HG03342 (cell line): ENCODE results near the gene CHCHD3.
"Not testable (repeated sequence)": the region's sequence is repeated elsewhere in the genome, so short reads cannot be mapped to it uniquely, and the experiment has no call there.

Source experiments
- ATAC-seq: cut with Tn5 transposase; IDR thresholded peaks from one replicate; pipeline ENCODE4 v1.9.1; 2021; ENCODE audit warnings: mild to moderate bottlenecking, moderate library complexity; ENCODE audit not compliant: unreplicated experiment

The CHCHD3 gene

DNA sequence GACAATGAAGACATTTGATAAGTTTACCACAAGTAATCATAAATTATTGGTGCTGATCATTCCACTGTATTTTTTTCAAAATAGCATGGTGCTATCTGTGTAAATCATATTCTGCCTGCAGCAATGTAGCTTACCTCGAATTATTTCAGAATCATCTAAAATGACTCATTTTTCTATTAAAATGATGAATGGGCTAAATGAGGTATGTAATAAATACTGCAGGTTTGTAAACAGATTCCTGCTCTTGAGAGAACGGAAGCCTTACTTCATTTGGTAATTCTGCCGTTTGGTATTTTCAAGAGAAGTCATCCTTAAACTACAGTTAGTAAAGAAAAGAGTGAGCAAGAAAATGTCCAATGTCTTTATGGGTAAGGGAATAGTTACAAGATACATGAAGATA lies 115.9 kb downstream of the CHCHD3 start:
- ATAC-seq = no peak

DNA sequence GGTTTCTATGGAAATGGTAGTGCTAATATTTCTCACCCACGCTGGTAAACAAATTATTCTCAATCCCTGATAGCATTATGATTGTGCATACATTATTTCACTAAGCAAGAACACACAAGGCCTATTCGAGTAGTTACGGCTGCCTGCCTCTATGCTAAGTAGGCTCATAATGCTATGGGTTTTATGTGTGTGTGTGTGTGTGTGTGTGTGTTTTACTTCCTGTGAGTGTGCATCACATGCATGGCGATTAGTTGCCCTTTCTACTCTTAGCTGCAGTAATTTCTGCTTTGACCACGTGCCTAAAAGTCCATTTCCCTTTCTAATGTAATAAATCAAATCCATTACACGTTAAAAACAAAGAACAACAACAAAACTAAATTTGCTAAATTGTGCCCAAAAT lies 117.0 kb downstream of the CHCHD3 start:
- ATAC-seq = no peak

DNA sequence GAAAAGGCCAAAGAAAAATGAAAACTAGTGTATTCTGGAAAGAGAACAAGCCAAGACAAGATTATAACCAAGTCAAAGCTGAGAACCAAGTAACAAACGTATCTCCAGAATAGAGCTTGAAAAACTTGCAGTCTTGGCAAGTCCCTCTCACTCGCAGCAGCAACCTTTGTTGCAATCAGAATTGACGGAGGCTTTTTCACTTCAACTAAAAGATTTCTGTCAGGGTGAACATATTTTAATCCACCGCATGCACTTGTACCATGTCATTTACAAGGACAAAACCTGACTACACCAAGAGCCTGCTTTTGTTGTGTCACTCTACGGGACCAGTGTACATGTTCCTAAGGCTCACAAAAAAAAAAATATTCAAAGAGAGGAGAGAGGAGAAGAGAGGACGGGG lies 122.0 kb downstream of the CHCHD3 start:
- ATAC-seq = no peak

DNA sequence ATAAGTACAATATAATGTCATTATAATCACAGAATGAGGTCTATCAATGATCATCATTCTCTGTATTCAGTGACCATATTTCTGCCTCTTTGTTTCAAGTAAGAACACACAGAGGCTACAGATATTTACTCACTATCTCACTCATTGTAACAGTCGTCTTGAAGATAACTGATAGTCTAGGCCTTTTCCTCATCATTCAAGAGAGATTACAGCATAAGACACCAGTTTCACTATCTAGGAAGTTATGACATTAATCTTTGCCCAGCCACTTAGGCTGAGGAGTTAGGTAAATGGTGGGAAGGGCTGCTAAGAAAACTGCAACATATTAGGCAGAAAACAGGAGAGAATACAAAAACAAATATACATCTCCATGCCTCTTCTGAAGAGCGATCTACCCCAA lies 125.3 kb downstream of the CHCHD3 start:
- ATAC-seq = no peak

DNA sequence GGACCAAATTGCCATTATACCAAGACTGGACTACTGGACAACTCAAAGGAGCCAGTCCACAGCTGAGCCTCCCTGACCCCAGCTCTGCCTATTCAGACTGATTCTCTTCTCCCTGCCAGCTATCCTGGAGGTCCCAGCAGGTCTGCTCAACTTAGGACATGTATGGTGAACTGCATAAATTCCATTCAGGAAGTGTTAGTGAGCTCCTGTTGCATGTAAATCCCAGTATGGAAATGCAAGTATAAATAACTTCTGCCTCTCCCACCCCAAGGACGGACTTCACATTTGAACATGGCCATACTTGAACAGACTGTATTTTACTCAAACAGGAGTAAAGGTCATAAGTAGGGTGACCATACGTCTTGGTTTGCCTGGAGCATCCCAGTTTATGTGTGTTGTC lies 128.4 kb downstream of the CHCHD3 start:
- no peak for ATAC-seq

DNA sequence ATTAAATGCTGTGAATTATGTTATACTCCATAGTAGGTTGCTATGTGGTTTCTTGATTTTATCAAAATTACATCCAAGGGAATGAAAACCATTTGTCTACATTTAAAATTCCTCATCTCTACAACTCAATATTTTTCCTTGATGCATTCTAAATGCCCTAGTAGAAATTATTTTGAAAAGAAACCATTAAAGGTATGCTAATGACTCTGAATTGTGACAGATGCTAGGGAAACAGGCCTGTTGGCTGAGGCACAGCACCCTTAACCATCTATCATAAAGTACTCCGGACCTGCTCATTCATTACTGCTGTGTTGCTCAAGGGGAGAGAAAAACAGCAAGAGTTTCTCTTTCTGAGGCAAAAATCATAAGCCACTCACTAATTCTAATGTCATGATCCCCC lies 131.2 kb downstream of the CHCHD3 start:
- no peak for ATAC-seq

DNA sequence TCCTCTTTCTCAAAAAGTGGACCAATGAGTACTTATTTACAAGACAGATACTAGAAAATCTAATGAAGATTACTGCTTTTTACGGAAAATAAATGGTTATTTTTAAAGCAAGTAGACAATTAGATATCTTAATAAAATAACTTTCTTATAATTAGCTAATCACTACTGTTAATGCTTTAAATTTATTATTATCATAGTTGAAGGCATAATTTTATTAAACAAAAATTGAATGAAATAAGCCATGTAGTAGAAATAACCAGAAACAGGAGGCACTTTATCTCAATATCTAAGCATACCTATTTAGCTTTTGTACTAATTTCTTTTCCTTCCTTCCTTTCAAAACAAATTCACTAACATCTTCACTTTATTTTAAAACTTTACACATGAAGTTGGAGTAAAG lies 134.9 kb downstream of the CHCHD3 start:
- ATAC-seq = no peak

DNA sequence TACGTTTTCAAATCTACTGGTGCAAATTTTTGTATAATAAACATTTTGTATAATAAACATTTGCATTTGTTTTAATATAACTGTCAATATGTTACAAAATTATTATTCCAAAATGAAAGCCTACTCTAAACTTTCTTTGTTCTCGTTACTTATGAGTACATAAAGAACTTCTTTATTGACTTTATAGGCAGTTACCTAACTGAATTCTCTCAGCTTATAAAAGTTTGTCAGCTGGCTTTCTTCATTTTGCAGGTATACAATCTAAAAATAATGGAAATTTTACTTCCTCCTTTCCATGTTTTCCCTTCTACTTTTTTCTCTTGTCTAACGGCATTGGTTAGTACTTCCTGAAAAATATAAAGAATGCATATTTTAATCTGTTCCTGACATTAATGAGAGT lies 137.1 kb downstream of the CHCHD3 start:
- ATAC-seq = no peak

DNA sequence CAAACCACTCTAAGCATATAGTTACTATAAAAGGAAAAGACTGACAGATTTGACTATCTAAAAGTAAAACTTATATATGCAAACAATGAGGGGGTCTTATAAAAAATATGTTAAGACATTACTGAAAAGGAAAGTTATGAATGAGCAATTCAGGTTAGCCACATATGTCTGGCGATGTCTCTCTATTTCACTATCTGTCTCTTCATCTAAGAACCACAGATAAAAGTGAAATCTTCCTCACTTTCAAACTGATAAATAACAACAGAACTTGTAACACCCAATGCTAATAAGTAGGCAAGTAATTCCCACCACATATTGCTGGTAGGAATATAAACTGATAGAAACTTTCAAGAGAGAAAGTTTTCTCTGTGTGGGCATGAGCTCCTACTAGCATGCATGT lies 138.2 kb downstream of the CHCHD3 start:
- ATAC-seq = no peak

DNA sequence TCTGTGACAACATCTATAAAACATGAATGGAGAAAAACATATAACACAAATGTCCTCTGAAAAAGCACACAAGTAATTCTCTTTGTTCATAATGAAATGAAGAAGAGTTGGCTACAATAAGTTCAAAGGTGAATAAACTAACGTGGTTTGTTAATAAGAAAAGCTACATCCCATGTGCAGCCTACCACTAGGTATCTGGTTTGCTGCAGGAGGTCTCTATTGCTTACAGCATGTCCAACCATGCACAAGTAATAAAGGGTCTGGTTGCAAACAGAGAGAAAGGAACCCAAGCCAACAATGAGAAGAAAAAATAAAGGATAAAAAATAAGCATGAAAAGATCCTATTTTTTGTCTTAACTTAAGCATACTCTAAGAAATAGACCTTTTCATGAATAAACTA lies 139.2 kb downstream of the CHCHD3 start:
- no peak for ATAC-seq

DNA sequence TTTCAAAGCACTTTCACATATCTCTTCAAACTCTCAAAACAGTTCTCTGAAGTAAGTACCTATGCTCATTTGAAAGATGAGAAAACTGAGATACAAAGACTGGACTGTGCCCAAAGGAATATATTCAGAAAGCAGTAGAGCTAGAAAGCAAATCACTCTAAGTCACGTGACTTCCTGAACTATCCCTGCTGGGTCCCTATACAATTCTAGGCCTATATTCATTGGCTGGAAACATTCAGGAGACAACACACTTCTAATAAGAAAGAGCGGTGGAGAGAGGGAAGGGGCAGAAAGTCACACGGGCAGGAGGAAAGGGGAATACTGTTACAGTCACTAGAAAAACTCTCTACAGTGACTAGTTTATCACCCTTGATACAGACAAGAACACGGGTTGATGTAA lies 140.0 kb downstream of the CHCHD3 start:
- ATAC-seq = no peak

DNA sequence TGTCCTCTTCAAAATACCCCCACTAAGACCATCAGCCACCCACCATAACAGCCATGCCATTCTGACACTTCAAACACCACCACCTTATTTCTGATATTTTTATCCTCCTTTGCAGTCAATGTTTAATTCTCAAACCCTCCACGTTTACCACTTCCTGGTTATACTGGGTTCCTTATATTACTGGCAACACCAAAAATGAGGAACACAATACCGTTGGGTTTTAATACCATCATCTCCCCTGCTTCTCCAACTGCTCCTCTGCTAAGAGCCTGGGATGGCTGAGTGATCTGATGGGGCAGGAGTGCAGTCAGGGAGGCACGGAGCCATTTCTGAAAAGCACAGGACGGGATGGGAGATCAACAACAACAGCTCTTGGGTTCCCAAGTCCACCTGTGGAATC lies 140.5 kb downstream of the CHCHD3 start:
- no peak for ATAC-seq

DNA sequence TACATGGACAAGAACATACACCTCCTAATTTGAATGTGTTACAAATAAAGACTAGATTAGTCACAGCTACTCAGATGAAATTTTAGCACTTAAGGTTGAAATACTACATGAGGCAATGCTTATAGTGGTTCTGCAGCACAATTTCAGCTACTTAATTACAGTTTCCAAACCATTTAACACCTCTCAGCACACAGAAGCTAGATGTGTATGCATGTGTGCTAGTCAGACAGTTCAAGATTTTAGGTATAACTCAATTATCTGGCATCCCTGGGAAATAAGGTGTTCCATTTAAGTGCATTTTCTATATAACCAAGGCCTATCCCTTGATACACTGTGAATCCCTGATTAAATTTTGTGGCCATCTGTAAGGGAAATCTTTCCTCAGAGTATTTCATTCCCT lies 141.8 kb downstream of the CHCHD3 start:
- no peak for ATAC-seq

DNA sequence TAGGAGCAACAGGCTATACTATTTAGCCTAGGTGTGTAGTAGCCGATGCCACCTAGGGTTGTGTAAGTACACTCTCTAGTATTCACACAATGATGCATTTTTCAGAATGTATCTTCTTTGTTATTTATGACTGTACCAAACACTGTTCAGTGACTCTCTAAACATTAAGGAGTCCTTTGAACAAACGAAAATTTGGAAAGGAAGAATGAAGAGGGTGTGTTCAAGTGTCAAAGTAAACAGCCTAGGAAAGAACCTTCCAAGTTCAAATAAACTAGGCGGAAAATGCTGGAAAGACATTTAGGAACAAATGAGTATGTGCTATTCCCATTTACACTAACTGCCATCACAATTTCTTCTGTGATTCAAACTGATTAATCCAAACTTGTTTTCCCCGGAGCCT lies 142.4 kb downstream of the CHCHD3 start:
- ATAC-seq = no peak

DNA sequence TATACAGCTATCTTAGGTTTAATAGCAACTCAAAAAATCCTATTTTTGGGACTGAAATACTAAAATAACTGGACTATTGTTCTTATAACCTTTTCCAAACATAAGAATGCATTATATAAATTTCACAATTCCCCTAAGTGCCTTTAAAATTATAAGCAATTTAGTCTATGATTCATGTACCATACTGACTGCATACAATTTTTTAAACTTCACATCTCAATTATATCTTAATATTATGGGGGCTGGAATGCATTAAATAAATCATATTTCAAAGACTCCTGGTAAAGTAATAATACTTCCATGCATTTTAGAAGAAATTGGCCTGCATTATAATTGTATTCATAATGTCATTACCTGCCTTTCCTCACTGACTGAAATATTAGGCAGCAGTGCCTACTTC lies 144.6 kb downstream of the CHCHD3 start:
- ATAC-seq = no peak

DNA sequence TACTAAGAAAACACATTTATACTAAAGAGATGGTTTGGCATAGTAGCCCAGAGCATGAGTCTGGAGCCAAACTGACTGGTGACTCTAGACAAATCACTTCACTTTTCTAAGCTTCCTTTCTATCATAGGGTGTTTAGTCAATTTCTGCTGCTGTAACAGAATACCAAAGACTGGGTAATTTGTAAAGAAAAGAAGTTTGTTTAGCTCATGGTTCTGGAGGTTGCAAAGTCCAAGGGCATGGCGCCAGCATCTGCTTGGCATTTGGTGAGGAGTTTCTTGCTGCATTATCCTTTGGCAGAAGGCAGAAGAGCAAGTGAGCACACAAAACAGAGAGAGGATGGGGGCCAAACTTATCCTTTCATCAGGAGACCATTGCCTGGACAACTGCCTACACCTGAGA lies 146.3 kb downstream of the CHCHD3 start:
- ATAC-seq = no peak

DNA sequence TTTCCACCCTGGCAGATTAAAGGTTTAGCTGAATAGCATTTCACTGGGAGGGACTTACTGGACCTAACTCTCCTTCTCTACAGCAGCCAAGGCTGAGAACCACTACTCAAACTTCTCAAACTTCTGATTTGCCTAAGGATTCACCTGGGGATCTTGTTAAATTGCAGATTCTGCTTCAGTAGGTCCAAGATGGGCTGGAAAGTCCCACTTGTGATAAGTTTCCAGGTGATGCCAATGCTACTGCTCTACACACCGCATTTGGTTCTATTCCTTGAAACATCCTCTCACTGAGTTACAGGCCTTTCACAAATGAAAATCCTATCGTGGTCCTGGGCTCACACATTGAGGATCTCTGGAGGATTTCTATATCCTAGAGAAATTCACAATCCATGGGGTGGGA lies 147.9 kb downstream of the CHCHD3 start:
- ATAC-seq = no peak

DNA sequence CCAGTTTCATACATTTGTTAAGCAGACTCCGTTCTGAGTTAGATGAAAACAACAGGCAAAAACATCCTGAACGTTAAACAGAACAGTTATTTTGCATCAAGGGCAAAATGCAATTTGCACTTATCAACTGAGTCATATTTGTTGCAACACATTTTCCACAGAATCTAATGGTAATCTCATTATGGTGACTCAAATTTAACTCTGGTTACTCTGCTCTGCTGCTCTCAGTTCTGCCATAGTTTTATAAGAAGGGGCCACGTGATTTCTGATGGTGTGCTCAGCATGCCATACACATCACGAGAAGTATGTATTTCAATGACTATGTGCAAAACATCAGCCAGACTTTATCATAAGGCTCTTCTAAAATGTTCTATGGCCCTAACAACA lies 148.8 kb downstream of the CHCHD3 start:
- ATAC-seq = no peak

DNA sequence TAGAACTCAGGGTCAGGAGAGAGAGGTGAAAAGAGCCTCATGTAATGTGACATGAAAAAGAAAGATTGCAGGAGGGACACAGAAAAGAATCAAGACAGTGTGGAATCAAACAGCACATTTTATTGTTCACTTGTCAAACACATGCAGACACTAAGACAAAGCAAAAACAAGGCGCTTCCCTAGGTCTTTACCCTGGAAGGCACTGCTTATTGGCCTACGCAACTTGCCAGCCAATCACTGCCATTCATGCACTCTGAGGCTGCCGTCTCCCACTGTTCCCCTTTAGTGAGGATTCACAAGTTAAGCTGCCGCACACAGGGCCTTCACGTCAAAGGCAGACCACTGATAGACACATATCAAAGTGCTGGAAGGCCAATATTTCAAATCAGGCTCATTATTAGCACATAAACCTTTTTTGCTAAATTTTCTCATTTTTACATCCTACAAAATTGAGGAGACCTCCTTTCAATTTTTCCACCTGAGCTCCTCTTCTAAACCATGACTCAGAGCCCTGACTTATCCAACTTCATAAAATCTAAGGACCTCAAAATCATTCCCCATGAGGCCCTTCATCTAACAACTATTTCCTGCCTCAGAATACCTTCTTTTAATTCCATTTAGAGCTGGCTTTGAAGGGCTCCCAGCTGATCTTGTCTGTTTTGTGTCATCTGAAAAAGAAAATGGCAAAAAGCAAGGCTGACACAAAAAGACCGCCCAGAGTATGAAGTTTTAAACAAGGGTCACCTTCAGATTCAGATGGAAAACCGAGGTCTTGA lies 149.4 kb downstream of the CHCHD3 start:
- ATAC-seq = no peak

DNA sequence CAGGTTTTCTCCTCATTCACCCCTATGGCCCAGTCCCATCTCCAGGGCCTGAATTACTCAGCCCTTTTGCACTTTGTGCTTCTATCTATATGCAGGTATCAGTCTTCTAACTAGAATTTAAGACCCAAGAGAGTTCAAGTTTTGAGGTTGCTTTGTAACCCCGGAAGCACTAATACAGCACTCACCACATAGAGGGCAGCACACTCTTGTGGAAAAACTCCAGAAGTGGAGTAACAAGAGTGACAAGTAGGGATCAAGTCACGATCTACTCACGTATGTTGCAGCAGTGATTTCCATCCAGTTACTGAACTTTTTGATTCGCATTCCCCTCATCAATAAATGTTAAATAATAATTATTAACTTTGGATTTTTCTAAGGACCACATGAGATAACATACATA lies 151.0 kb downstream of the CHCHD3 start:
- ATAC-seq = no peak

DNA sequence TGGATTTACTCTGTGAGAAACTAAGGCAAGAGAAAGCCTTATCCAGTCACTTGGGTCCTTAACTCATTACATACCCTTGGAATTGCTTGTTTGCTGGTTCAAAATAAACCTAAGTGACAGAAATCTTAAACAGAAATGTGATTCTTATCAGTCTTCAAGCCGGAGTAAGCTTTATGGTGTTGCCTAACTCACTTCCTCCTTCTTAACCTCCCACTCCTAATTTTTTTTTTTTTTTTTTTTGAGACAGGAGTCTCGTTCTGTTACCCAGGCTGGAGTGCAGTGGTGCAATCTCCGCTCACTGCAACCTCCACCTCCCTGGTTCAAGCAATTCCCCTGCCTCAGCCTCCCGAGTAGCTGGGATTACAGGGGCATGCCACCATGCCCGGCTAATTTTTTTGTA lies 151.9 kb downstream of the CHCHD3 start:
- ATAC-seq = not testable (repeated sequence)

DNA sequence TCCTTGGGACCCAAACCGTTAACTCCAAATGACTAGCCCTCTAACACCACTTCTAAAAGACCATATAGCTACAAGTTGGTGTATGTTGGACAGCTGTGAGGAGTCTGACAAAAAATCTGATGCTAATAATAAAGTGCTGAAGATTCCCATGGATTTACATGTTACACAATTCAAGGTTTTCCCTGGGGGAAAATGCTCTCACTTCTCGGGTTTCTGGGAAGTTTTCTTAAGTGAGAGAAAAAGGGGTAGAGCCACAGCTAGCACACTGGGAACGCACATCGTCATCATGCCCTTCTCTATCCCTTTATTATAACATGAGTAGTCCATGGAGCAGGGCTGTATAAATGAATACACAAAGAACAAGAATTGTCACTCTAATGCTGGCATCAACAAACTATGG lies 162.1 kb downstream of the CHCHD3 start:
- no peak for ATAC-seq

DNA sequence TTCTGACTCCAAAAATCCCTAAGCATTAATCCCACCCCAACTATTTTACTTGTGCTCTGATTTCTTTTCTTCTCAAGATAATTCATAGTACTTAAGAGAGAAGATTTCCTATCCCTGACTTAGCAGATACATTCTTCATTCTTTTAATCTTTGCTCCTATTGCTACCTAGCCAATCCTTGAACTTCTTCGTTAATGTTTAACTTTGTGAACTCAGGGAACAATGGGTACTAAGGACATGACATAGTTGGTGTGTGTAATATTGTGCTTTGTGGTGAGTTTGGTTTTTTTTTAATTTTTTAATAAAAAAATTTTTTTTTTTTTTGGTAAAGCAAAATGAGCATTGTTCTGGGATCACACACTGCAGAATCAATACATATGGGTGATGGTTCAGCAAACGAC lies 166.2 kb downstream of the CHCHD3 start:
- ATAC-seq = no peak
